ENCODE results near the gene ATM.
"Not testable (repeated sequence)": the region's sequence is repeated elsewhere in the genome, so short reads cannot be mapped to it uniquely, and the experiment has no call there.

The ATM gene

GRCh38 chr11:108370315-108370714, 147.4 kb downstream of the ATM start:
- DNase-seq (ENCODE audit: low read depth) = no peak

GRCh38 chr11:108370990-108371389, 148.1 kb downstream of the ATM start:
- DNase-seq (ENCODE audit: low read depth) = no peak

DNA sequence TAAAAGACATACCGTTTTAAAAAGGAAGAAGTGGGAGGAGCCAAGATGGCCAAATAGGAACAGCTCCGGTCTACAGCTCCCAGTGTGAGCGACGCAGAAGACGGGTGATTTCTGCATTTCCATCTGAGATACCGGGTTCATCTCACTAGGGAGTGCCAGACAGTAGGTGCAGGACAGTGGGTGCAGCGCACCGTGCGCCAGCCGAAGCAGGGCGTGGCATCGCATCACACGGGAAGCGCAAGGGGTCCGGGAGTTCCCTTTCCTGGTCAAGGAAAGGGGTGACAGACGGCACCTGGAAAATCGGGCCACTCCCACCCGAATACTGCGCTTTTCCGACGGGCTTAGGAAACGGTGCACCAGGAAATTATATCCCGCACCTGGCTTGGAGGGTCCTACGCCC, 150.6 kb downstream of the ATM start:
- DNase-seq (ENCODE audit: low read depth) = not testable (repeated sequence)

- no peak for DNase-seq (ENCODE audit: low read depth)
These were observed 165.7 kb downstream of the ATM start for GRCh38 chr11:108388576-108388975.

DNA sequence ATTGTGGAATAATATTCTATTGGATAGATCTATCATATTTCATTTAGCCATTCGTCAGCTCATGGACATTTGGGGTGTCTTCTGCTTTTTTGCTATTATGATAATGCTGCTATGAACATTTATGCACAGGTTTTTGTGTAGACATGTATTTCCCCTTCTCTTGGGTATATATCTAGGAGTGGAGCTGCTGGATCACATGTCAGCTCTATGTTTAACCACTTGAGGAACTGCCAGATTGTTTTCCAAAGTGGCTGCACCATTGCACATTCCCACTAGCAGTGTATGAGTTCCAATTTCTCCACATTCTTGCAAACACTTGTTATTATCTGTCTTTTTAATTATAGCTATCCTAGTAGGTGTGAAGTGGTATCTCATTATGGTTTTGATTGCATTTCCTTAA, 169.5 kb downstream of the ATM start:
- DNase-seq (ENCODE audit: low read depth) = no peak

- no peak for DNase-seq (ENCODE audit: low read depth)
These were observed 170.2 kb downstream of the ATM start for GRCh38 chr11:108393046-108393445.

DNA sequence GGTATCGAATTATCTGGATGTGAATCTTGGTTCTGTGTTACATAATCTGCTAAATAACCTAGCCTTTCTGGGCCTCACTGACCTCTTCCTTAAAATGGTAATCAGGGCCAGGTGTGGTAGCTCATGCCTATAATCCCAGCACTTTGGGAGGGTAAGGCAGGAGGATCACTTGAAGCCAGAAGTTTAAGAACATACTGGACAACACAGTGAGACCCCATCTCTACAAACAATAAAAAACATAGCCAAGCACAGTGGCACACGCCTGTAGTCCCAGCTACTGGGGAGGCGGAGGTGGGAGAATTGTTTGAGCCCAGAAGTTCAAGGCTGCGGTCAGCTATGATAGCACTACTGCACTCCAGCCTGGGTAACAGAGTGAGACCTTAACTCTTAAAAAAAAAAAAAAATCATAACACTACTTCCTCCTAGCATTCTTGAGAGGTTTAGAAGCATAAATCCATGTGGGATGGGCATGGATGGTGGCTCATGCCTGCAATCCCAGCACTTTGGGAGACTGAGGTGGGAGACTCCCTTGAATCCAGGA, 171.9 kb downstream of the ATM start:
- peak; percentile 40 for DNase-seq (ENCODE audit: low read depth)

DNA sequence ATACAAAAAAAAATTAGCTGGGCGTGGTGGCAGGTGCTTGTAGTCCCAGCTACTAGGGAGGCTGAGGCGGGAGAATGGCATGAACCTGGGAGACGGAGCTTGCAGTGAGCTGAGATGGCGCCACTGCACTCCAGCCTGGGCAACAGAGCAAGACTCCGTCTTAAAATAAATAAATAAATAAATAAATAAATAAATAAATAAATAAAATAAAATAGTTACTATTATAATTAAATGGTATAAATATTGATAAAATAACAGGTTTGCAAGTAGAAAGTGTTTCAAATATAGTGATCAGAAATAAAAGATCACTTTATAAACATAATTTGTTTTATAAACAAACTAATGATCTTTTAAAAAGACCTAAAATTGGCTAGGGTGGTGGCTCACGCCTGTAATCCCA, 173.8 kb downstream of the ATM start:
- DNase-seq (ENCODE audit: low read depth) = not testable (repeated sequence)

DNA sequence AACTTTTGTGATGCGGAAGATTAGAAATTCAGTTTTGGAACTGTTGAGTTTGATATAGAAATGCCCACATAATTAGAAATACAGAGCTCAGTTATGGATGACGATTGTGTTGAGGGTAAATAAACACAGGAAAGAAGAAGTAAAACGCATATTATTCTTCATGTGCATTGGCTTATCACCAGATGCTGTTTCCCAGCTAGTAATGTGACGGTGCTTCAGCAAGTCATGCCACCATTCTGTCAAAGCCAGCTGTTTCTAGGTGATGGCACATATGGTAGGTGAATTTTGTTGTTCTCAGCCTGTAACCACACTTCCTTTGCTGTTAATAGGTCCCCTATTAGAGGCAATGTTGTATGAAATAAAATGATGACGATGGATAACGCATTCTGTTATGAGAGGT, 175.6 kb downstream of the ATM start:
- no peak for DNase-seq (ENCODE audit: low read depth)

GRCh38 chr11:108402241-108402640, 179.4 kb downstream of the ATM start:
- DNase-seq (ENCODE audit: low read depth) = no peak

DNA sequence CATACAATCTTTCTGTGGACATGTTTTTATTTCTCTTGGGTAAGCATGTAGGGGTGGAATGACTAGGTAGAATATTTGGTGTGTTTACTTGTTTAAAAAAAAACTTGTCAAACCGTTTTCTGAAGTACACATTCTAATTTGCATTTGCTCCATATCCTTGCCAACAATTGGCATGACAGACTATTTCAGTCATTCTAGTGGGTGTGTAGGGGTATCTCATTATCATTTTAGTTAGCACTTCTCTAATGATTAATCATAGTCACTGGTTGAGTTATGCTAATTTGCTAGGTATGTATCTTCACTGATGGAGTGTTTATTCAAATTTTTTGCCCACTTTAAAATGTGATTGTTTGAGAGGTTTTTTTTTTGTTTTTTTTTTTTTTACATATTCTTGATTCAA, 180.2 kb downstream of the ATM start:
- no peak for DNase-seq (ENCODE audit: low read depth)

DNA sequence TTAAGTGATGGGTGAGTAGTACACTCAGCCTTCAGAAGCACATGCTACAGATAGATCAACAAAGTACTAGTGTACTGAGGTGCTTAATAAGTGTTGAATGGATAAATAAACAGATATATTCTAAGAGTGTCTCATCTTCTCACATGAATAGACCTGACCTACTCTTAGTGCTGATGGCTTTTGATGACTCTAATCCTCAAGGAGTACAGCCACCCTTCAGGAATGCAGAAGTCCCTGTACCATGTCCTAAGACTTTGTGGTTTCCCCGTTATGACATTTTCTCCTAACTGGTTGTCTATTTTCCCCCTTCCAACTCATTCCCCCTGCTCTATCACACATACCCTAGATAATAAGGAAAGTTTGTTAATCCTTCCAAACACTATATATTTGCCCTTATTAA, 182.8 kb downstream of the ATM start:
- no peak for DNase-seq (ENCODE audit: low read depth)

DNA sequence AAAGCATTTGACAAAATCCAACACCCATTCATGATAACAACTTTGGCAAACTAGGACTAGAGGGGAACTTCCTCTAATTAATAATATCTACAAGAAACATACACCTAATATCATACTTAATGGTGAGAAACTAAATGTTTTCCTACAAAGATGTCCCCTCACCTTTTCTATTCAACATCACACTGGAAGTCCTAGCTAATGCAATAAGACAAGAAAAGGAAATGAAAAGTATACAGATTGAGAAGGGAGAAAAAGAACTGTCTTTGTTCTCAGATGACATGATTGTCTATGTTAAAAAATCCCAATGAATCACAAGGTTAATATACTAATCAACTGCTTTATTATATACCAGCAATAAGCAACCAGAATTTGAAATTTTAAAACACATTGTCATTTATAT, 192.1 kb downstream of the ATM start:
- DNase-seq (ENCODE audit: low read depth) = no peak

DNA sequence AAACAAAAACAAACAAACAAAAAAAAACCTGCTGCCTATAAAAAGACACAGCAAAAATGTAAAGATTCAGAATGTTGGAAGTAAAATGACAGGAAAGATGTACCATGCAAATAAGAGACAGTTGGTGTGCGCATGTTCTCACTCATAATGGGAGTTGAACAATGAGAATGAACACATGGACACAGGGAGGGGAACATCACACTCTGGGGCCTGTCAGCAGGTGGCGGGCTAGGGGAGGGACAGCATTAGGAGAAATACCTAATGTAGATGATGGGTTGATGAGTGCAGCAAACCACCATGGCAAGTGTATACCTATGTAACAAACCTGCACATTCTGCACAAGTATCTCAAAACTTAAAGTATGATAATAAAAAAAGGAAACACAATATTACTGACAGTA, 194.7 kb downstream of the ATM start:
- not testable (repeated sequence) for DNase-seq (ENCODE audit: low read depth)
